Stimulated activated CD4-positive, alpha-beta T cell treated with anti-CD3 and anti-CD28 coated beads, TNF-alpha, amount 100 ng/mL, for 48 hours (primary cell): ENCODE data around the gene CYP1A1.
A peak's percentile ranks its signal among the peaks of the same experiment; 100 is the strongest.
"Not testable (repeated sequence)": the region's sequence is repeated elsewhere in the genome, so short reads cannot be mapped to it uniquely, and the experiment has no call there.

Source experiments
- DNase-seq, 3 donors: peaks; one replicate each; pipeline ENCODE4 v3.0.0-alpha.2; 2020; ENCODE audit warnings: low read depth in 3 of 3

Gene CYP1A1

GRCh38 chr15:74738239-74738638 lies 12.9 kb upstream of the CYP1A1 start:
- DNase-seq, result not testable (repeated sequence)

- DNase-seq, result no peak
These were observed 10.0 kb upstream of the CYP1A1 start for GRCh38 chr15:74735305-74735704.

- DNase-seq, result no peak
These were observed 7.9 kb upstream of the CYP1A1 start for GRCh38 chr15:74733269-74733668.

- no peak for DNase-seq
These were observed 7.5 kb upstream of the CYP1A1 start for GRCh38 chr15:74732846-74733245.

- no peak for DNase-seq
These were observed 5.4 kb upstream of the CYP1A1 start for GRCh38 chr15:74730619-74731316.

GRCh38 chr15:74729372-74729771 lies 4.0 kb upstream of the CYP1A1 start:
- DNase-seq, result not testable (repeated sequence)

GRCh38 chr15:74728699-74729098 lies 3.4 kb upstream of the CYP1A1 start:
- not testable (repeated sequence) for DNase-seq

- no peak for DNase-seq
These were observed 2.4 kb upstream of the CYP1A1 start for GRCh38 chr15:74727727-74728126.

GRCh38 chr15:74726774-74727164 lies 1.4 kb upstream of the CYP1A1 start:
- DNase-seq, result no peak

GRCh38 chr15:74725845-74726773 lies 781 bp upstream of the CYP1A1 start:
- peak; percentile 16 to 58 (median 41) for DNase-seq

GRCh38 chr15:74724570-74725224 lies 631 bp downstream of the CYP1A1 start:
- DNase-seq, result no peak

- no peak for DNase-seq
These were observed 1.5 kb downstream of the CYP1A1 start for GRCh38 chr15:74723754-74724334.

- no peak for DNase-seq
These were observed 2.1 kb downstream of the CYP1A1 start for GRCh38 chr15:74723187-74723586.

GRCh38 chr15:74722591-74722990 lies 2.7 kb downstream of the CYP1A1 start:
- no peak for DNase-seq

GRCh38 chr15:74716651-74717050 lies 8.7 kb downstream of the CYP1A1 start:
- DNase-seq, result no peak

GRCh38 chr15:74712311-74712710 lies 13.0 kb downstream of the CYP1A1 start:
- DNase-seq, result no peak

GRCh38 chr15:74710319-74711094 lies 14.8 kb downstream of the CYP1A1 start:
- DNase-seq, result no peak

- DNase-seq, result no peak
These were observed 15.4 kb downstream of the CYP1A1 start for GRCh38 chr15:74709892-74710291.

- no peak for DNase-seq
These were observed 16.3 kb downstream of the CYP1A1 start for GRCh38 chr15:74709011-74709410.

GRCh38 chr15:74696808-74697207 lies 28.5 kb downstream of the CYP1A1 start:
- DNase-seq, result no peak

GRCh38 chr15:74696398-74696729 lies 29.0 kb downstream of the CYP1A1 start:
- no peak for DNase-seq
